ENCODE results near the gene PREB.

PREB gene

GRCh38 chr2:27171351-27171848 lies 37.0 kb upstream of the PREB start:
- TF ChIP-seq FOXP2 (optimal IDR thresholded peaks at IDR 0.05; ENCODE audit: borderline replicate concordance, extremely low read depth, extremely low read length, insufficient read depth) (no peak), POLR2AphosphoS5 (IDR thresholded peaks at IDR 0.05; ENCODE audit: low read depth, low read length) (no peak), TAF1 (IDR thresholded peaks at IDR 0.05; ENCODE audit: borderline replicate concordance, insufficient read depth, low read length) (no peak), SIN3A (IDR thresholded peaks at IDR 0.05; ENCODE audit: borderline replicate concordance, insufficient read depth, low read length) (no peak)
- TF ChIP-seq, protein P1, sequence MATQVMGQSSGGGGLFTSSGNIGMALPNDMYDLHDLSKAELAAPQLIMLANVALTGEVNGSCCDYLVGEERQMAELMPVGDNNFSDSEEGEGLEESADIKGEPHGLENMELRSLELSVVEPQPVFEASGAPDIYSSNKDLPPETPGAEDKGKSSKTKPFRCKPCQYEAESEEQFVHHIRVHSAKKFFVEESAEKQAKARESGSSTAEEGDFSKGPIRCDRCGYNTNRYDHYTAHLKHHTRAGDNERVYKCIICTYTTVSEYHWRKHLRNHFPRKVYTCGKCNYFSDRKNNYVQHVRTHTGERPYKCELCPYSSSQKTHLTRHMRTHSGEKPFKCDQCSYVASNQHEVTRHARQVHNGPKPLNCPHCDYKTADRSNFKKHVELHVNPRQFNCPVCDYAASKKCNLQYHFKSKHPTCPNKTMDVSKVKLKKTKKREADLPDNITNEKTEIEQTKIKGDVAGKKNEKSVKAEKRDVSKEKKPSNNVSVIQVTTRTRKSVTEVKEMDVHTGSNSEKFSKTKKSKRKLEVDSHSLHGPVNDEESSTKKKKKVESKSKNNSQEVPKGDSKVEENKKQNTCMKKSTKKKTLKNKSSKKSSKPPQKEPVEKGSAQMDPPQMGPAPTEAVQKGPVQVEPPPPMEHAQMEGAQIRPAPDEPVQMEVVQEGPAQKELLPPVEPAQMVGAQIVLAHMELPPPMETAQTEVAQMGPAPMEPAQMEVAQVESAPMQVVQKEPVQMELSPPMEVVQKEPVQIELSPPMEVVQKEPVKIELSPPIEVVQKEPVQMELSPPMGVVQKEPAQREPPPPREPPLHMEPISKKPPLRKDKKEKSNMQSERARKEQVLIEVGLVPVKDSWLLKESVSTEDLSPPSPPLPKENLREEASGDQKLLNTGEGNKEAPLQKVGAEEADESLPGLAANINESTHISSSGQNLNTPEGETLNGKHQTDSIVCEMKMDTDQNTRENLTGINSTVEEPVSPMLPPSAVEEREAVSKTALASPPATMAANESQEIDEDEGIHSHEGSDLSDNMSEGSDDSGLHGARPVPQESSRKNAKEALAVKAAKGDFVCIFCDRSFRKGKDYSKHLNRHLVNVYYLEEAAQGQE (IDR thresholded peaks at IDR 0.05; ENCODE audit: insufficient read depth in 1 of 2, low read depth in 2 of 2, low read length in 2 of 2), result no peak

DNA sequence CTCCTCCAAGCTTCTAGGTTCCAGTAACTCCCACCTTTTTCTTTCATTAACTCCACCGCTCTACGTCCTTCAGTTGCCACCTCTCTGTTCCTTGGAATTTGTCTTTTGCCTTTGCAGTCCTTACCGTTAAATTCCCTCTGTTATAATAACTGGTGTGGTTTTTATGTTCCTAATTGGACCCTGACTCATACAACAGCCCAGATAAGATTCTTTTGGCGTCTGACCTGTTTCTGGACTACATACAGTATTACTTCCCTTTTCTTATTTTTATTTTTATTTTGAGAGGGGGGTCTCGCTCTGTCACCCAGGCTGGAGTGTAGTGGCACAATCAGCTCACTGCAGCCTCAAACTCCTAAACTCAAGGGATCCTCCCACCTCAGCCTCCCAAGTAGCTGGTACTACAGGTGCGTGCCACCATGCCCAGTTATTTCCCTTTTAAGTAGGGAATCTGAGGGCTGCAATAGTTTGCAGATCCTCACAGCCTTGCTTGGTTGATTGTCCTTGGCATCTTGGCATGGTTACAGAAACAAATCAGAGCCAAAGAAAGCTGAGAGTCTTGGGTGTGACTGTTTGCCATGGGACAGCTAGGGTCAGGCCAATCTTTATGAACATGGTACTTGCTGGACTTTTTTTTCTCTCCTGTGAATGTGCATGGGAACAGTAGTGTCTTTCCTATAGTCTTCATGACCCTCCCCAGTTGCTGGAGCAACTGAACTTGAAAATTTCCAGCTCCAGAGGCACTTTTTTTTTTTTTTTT lies 36.3 kb upstream of the PREB start:
- TF ChIP-seq FOXP2 (optimal IDR thresholded peaks at IDR 0.05; ENCODE audit: borderline replicate concordance, extremely low read depth, extremely low read length, insufficient read depth) (no peak), POLR2AphosphoS5 (IDR thresholded peaks at IDR 0.05; ENCODE audit: low read depth, low read length) (no peak), SIN3A (IDR thresholded peaks at IDR 0.05; ENCODE audit: borderline replicate concordance, insufficient read depth, low read length) (no peak), TAF1 (IDR thresholded peaks at IDR 0.05; ENCODE audit: borderline replicate concordance, insufficient read depth, low read length) (no peak)
- TF ChIP-seq, protein P1 (IDR thresholded peaks at IDR 0.05; ENCODE audit: insufficient read depth in 1 of 2, low read depth in 2 of 2, low read length in 2 of 2), result no peak

- TF ChIP-seq SIN3A (IDR thresholded peaks at IDR 0.05; ENCODE audit: borderline replicate concordance, insufficient read depth, low read length) (no peak), FOXP2 (optimal IDR thresholded peaks at IDR 0.05; ENCODE audit: borderline replicate concordance, extremely low read depth, extremely low read length, insufficient read depth) (no peak), TAF1 (IDR thresholded peaks at IDR 0.05; ENCODE audit: borderline replicate concordance, insufficient read depth, low read length) (no peak)
- TF ChIP-seq, protein P1 (IDR thresholded peaks at IDR 0.05; ENCODE audit: insufficient read depth in 1 of 2, low read depth in 2 of 2, low read length in 2 of 2), result no peak
Measured at GRCh38 chr2:27164960-27165763, 30.7 kb upstream of the PREB start.

DNA sequence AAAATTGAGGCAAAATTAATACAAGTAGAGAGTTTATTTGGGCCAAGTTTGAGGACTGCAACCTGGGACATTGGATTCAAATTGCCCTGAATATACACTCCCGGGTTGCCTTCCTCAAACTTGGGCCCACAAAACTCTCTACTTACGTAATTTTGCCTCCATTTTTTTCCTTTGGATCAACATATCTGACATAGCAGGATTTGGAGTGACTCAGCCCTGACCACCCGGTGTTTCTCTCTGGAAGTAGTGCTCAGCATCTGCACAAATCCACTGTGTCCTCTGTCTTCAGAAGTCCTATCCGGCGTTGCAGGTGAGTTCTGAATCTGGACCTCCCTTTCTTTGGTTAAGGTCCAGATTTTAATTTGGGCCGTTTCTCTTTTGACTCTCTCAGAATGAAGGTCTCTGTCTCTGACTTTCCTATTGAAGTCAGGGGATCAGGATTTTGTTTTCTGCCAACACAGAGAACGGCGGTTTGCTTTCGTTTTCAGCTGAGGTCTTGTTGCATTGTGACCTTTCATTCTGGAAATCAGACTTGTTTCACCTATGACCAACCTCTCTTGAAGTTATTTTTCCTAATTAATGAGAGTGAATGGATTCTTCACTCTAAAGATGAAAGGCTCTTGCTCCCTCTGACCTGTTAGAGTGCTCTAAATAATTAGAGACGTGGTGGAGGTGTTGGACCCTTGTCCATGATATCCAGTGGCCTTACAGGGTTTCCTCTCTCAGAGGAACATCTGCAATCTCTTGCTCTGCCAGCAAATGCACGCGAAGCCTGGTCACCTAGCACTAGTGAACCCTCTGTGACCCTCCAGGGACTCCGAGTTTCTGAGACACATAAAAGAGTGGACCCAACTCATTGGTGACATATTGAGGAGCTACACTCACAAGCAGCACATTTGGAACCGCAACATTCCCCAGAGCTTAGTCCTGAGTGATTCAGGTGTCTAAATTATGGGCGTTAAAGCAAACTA lies 28.0 kb upstream of the PREB start:
- TF ChIP-seq, protein P1 (IDR thresholded peaks at IDR 0.05; ENCODE audit: insufficient read depth in 1 of 2, low read depth in 2 of 2, low read length in 2 of 2), result no peak
- TF ChIP-seq SIN3A (IDR thresholded peaks at IDR 0.05; ENCODE audit: borderline replicate concordance, insufficient read depth, low read length), result no peak
- no peak for TF ChIP-seq POLR2AphosphoS5 (IDR thresholded peaks at IDR 0.05; ENCODE audit: low read depth, low read length)
- TF ChIP-seq FOXP2 (optimal IDR thresholded peaks at IDR 0.05; ENCODE audit: borderline replicate concordance, extremely low read depth, extremely low read length, insufficient read depth), result no peak
- no peak for TF ChIP-seq TAF1 (IDR thresholded peaks at IDR 0.05; ENCODE audit: borderline replicate concordance, insufficient read depth, low read length)

Measured in PFSK-1 (cell line).